ENCODE data around the gene KLHL30.
A peak's percentile ranks its signal among the peaks of the same experiment; 100 is the strongest.

Gene KLHL30

GRCh38 chr2:238105506-238106338 is 32.7 kb upstream of the KLHL30 start:
- Histone ChIP-seq H3K36me3 (0 out of 22 replicates have a peak, but pooled peaks cover 0 to 5% (median 0%) of the 10 kb centered on the region in 11 experiments), H3K4me3 (peak overlapping the region in 2 of 10 experiments; percentile 51 to 55; a peak in 2 of 20 replicates), H4K20me1 (peaks cover 0 to 18% (median 0%) of the 10 kb centered on the region in 11 experiments; a peak in 2 of 22 replicates), H3K27ac (peak overlapping the region in 2 of 11 experiments; percentile 55 to 74; a peak in 2 of 22 replicates), H3K4me1 (peaks cover 46 to 90% (median 79%) of the 10 kb centered on the region in 10 experiments), H3K9ac (peak overlapping the region in 7 of 11 experiments; percentile 25 to 74 (median 63); a peak in 8 of 22 replicates), H3K27me3 (peaks cover 0 to 36% (median 0%) of the 10 kb centered on the region in 11 experiments; a peak in 5 of 22 replicates), H3K9me3 (replicated peaks in 1 of 11) (peaks cover 12 to 14% (median 13%) of the 10 kb centered on the region in 11 experiments), H3K4me2 (peak overlapping the region; percentile 85 to 96 (median 92))
- TF ChIP-seq Cebpa-rat (IDR thresholded peaks at IDR 0.05) = no peak

GRCh38 chr2:238106339-238106697 is 32.1 kb upstream of the KLHL30 start:
- peak overlapping the region in 9 of 11 experiments; percentile 32 to 74 (median 64); a peak in 14 of 22 replicates for H3K27ac ChIP-seq
- H3K36me3 ChIP-seq = 0 out of 22 replicates have a peak, but pooled peaks cover 0 to 5% (median 0%) of the 10 kb centered on the region in 11 experiments
- H3K27me3 ChIP-seq = peaks cover 0 to 36% (median 0%) of the 10 kb centered on the region in 11 experiments; a peak in 5 of 22 replicates
- H3K9me3 ChIP-seq (replicated peaks in 1 of 11) = peaks cover 17 to 20% (median 19%) of the 10 kb centered on the region in 11 experiments
- peaks cover 41 to 85% (median 73%) of the 10 kb centered on the region in 10 experiments for H3K4me1 ChIP-seq
- peak overlapping the region; percentile 85 to 96 (median 92) for H3K4me2 ChIP-seq
- H3K9ac ChIP-seq = peak overlapping the region in 10 of 11 experiments; percentile 25 to 74 (median 63); a peak in 19 of 22 replicates
- no peak for TF ChIP-seq Cebpa-rat (IDR thresholded peaks at IDR 0.05)
- peak overlapping the region in 5 of 10 experiments; percentile 18 to 55 (median 26); a peak in 4 of 20 replicates for H3K4me3 ChIP-seq
- H4K20me1 ChIP-seq = peaks cover 0 to 18% (median 0%) of the 10 kb centered on the region in 11 experiments; a peak in 1 of 22 replicates

- Histone ChIP-seq H3K4me3 (peak overlapping the region in 9 of 10 experiments; percentile 18 to 55 (median 26); a peak in 11 of 20 replicates), H3K27ac (peak overlapping the region in 9 of 11 experiments; percentile 32 to 74 (median 64); a peak in 17 of 22 replicates), H3K4me1 (peaks cover 41 to 79% (median 68%) of the 10 kb centered on the region in 10 experiments), H3K9ac (peak overlapping the region in 10 of 11 experiments; percentile 25 to 74 (median 63); a peak in 21 of 22 replicates), H4K20me1 (peaks cover 0 to 13% (median 0%) of the 10 kb centered on the region in 11 experiments; a peak in 1 of 22 replicates), H3K36me3 (0 out of 22 replicates have a peak, but pooled peaks cover 0 to 5% (median 0%) of the 10 kb centered on the region in 11 experiments), H3K27me3 (peaks cover 0 to 36% (median 0%) of the 10 kb centered on the region in 11 experiments; a peak in 5 of 22 replicates), H3K4me2 (peak overlapping the region; percentile 85 to 96 (median 92)), H3K9me3 (replicated peaks in 1 of 11) (peaks cover 23 to 26% (median 25%) of the 10 kb centered on the region in 11 experiments)
- TF ChIP-seq Cebpa-rat (IDR thresholded peaks at IDR 0.05) = no peak
Observed at GRCh38 chr2:238106698-238107524, 31.6 kb upstream of the KLHL30 start.

GRCh38 chr2:238107525-238108422 is 30.7 kb upstream of the KLHL30 start:
- Histone ChIP-seq H3K36me3 (0 out of 22 replicates have a peak, but pooled peaks cover 0 to 5% (median 0%) of the 10 kb centered on the region in 11 experiments), H3K4me2 (peak overlapping the region; percentile 85 to 96 (median 92)), H3K9ac (peak overlapping the region in 7 of 11 experiments; percentile 56 to 74 (median 67); a peak in 12 of 22 replicates), H3K27ac (peak overlapping the region in 7 of 11 experiments; percentile 21 to 74 (median 66); a peak in 9 of 22 replicates), H3K9me3 (replicated peaks in 1 of 11) (peaks cover 25 to 34% (median 31%) of the 10 kb centered on the region in 11 experiments), H3K27me3 (peaks cover 0 to 36% (median 0%) of the 10 kb centered on the region in 11 experiments; a peak in 5 of 22 replicates), H3K4me1 (peaks cover 41 to 70% (median 60%) of the 10 kb centered on the region in 10 experiments), H4K20me1 (peaks cover 0 to 5% (median 0%) of the 10 kb centered on the region in 11 experiments; a peak in 1 of 22 replicates), H3K4me3 (peak overlapping the region in 8 of 10 experiments; percentile 0 to 55 (median 26); a peak in 8 of 20 replicates)
- no peak for TF ChIP-seq Cebpa-rat (IDR thresholded peaks at IDR 0.05)

GRCh38 chr2:238108423-238109183 is 29.9 kb upstream of the KLHL30 start:
- H3K9me3 ChIP-seq (replicated peaks in 1 of 11) = peaks cover 25 to 41% (median 36%) of the 10 kb centered on the region in 11 experiments
- no peak for TF ChIP-seq Cebpa-rat (IDR thresholded peaks at IDR 0.05)
- peaks cover 0 to 5% (median 0%) of the 10 kb centered on the region in 11 experiments; a peak in 1 of 22 replicates for H4K20me1 ChIP-seq
- peak overlapping the region; percentile 85 to 96 (median 92) for H3K4me2 ChIP-seq
- peaks cover 41 to 67% (median 56%) of the 10 kb centered on the region in 10 experiments for H3K4me1 ChIP-seq
- H3K4me3 ChIP-seq = peak overlapping the region in 5 of 10 experiments; percentile 0 to 51 (median 11); a peak in 4 of 20 replicates
- H3K9ac ChIP-seq = peak overlapping the region in 5 of 11 experiments; percentile 9 to 48 (median 36); a peak in 6 of 22 replicates
- H3K36me3 ChIP-seq = 0 out of 22 replicates have a peak, but pooled peaks cover 0 to 5% (median 0%) of the 10 kb centered on the region in 11 experiments
- peak overlapping the region in 4 of 11 experiments; percentile 11 to 74 (median 29); a peak in 4 of 22 replicates for H3K27ac ChIP-seq
- H3K27me3 ChIP-seq = peaks cover 0 to 36% (median 0%) of the 10 kb centered on the region in 11 experiments; a peak in 5 of 22 replicates

- Histone ChIP-seq H3K9me3 (replicated peaks in 1 of 11) (peaks cover 25 to 43% (median 37%) of the 10 kb centered on the region in 11 experiments), H3K4me2 (peak overlapping the region in 9 of 11 experiments; percentile 72 to 85 (median 77); a peak in 15 of 22 replicates), H3K4me1 (peaks cover 21 to 49% (median 42%) of the 10 kb centered on the region in 10 experiments), H3K27me3 (0 out of 22 replicates have a peak, but pooled peaks cover 0 to 1% (median 0%) of the 10 kb centered on the region in 11 experiments), H3K9ac (peak overlapping the region in 3 of 11 experiments; percentile 32 to 42 (median 42); a peak in 5 of 22 replicates), H3K36me3 (0 out of 22 replicates have a peak, but pooled peaks cover 0 to 5% (median 0%) of the 10 kb centered on the region in 11 experiments), H4K20me1 (no peaks in the 10 kb centered on the region), H3K27ac (peak overlapping the region in 2 of 11 experiments; percentile 4 to 38; a peak in 3 of 22 replicates), H3K4me3 (no peak overlapping the region)
- TF ChIP-seq Cebpa-rat (IDR thresholded peaks at IDR 0.05) = no peak
Observed at GRCh38 chr2:238113611-238114010, 24.9 kb upstream of the KLHL30 start.
